ENCODE results near the gene PNLIPRP1.

Gene PNLIPRP1

GRCh38 chr10:116648903-116649302 lies 58.1 kb downstream of the PNLIPRP1 start:
- Histone ChIP-seq H3K79me2 (ENCODE audit: insufficient read depth, low read length) (no peaks in the 10 kb centered on the region), H3K27ac (ENCODE audit: low read depth, low read length) (no peak overlapping the region), H4K20me1 (ENCODE audit: low read depth, low read length) (no peaks in the 10 kb centered on the region), H3K36me3 (ENCODE audit: low read length) (no peaks in the 10 kb centered on the region), H3K4me2 (ENCODE audit: low read depth, low read length, poor library complexity, severe bottlenecking) (no peak overlapping the region), H2AFZ (ENCODE audit: low read depth, low read length, severe bottlenecking) (no peak overlapping the region), H3K9me2 (replicated peaks; ENCODE audit: insufficient read depth, low read length) (no peaks in the 10 kb centered on the region), H3K9me3 (ENCODE audit: insufficient read depth, low read length) (no peaks in the 10 kb centered on the region), H3K27me3 (ENCODE audit: low read length) (no peaks in the 10 kb centered on the region), H3K4me3 (ENCODE audit: insufficient read depth, low read length, poor library complexity, severe bottlenecking) (no peak overlapping the region), H3K9ac (ENCODE audit: low read length) (no peak overlapping the region), H3F3A (ENCODE audit: insufficient read depth) (no peaks in the 10 kb centered on the region)
- TF ChIP-seq EZH2phosphoT487 (conservative IDR thresholded peaks at IDR 0.05; ENCODE audit: low read length) = no peak
- TF ChIP-seq, protein P1, sequence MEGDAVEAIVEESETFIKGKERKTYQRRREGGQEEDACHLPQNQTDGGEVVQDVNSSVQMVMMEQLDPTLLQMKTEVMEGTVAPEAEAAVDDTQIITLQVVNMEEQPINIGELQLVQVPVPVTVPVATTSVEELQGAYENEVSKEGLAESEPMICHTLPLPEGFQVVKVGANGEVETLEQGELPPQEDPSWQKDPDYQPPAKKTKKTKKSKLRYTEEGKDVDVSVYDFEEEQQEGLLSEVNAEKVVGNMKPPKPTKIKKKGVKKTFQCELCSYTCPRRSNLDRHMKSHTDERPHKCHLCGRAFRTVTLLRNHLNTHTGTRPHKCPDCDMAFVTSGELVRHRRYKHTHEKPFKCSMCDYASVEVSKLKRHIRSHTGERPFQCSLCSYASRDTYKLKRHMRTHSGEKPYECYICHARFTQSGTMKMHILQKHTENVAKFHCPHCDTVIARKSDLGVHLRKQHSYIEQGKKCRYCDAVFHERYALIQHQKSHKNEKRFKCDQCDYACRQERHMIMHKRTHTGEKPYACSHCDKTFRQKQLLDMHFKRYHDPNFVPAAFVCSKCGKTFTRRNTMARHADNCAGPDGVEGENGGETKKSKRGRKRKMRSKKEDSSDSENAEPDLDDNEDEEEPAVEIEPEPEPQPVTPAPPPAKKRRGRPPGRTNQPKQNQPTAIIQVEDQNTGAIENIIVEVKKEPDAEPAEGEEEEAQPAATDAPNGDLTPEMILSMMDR (IDR thresholded peaks at IDR 0.05; ENCODE audit: insufficient read depth, low read length, poor library complexity, severe bottlenecking) = no peak

- Histone ChIP-seq H3K4me2 (ENCODE audit: low read depth, low read length, poor library complexity, severe bottlenecking) (no peak overlapping the region), H3K27ac (ENCODE audit: low read depth, low read length) (no peak overlapping the region), H3F3A (ENCODE audit: insufficient read depth) (no peaks in the 10 kb centered on the region), H2AFZ (ENCODE audit: low read depth, low read length, severe bottlenecking) (no peak overlapping the region), H3K36me3 (ENCODE audit: low read length) (no peaks in the 10 kb centered on the region), H3K4me3 (ENCODE audit: insufficient read depth, low read length, poor library complexity, severe bottlenecking) (no peak overlapping the region), H3K9ac (ENCODE audit: low read length) (no peak overlapping the region), H3K27me3 (ENCODE audit: low read length) (no peaks in the 10 kb centered on the region), H3K79me2 (ENCODE audit: insufficient read depth, low read length) (no peaks in the 10 kb centered on the region), H4K20me1 (ENCODE audit: low read depth, low read length) (no peaks in the 10 kb centered on the region), H3K9me3 (ENCODE audit: insufficient read depth, low read length) (no peaks in the 10 kb centered on the region), H3K9me2 (replicated peaks; ENCODE audit: insufficient read depth, low read length) (no peaks in the 10 kb centered on the region)
- TF ChIP-seq, protein P1 (IDR thresholded peaks at IDR 0.05; ENCODE audit: insufficient read depth, low read length, poor library complexity, severe bottlenecking) = no peak
- no peak for TF ChIP-seq EZH2phosphoT487 (conservative IDR thresholded peaks at IDR 0.05; ENCODE audit: low read length)
These were observed 63.1 kb downstream of the PNLIPRP1 start for GRCh38 chr10:116653885-116654284.

- H3K27me3 ChIP-seq (ENCODE audit: low read length) = no peaks in the 10 kb centered on the region
- H2AFZ ChIP-seq (ENCODE audit: low read depth, low read length, severe bottlenecking) = no peak overlapping the region
- H3K9me2 ChIP-seq (replicated peaks; ENCODE audit: insufficient read depth, low read length) = no peaks in the 10 kb centered on the region
- no peaks in the 10 kb centered on the region for H3K36me3 ChIP-seq (ENCODE audit: low read length)
- H3F3A ChIP-seq (ENCODE audit: insufficient read depth) = no peaks in the 10 kb centered on the region
- H4K20me1 ChIP-seq (ENCODE audit: low read depth, low read length) = no peaks in the 10 kb centered on the region
- TF ChIP-seq, protein P1 (IDR thresholded peaks at IDR 0.05; ENCODE audit: insufficient read depth, low read length, poor library complexity, severe bottlenecking) = no peak
- TF ChIP-seq EZH2phosphoT487 (conservative IDR thresholded peaks at IDR 0.05; ENCODE audit: low read length) = no peak
- no peak overlapping the region for H3K4me3 ChIP-seq (ENCODE audit: insufficient read depth, low read length, poor library complexity, severe bottlenecking)
- H3K9me3 ChIP-seq (ENCODE audit: insufficient read depth, low read length) = no peaks in the 10 kb centered on the region
- no peak overlapping the region for H3K27ac ChIP-seq (ENCODE audit: low read depth, low read length)
- no peaks in the 10 kb centered on the region for H3K79me2 ChIP-seq (ENCODE audit: insufficient read depth, low read length)
- no peak overlapping the region for H3K9ac ChIP-seq (ENCODE audit: low read length)
- no peak overlapping the region for H3K4me2 ChIP-seq (ENCODE audit: low read depth, low read length, poor library complexity, severe bottlenecking)
These were observed 64.1 kb downstream of the PNLIPRP1 start for GRCh38 chr10:116654816-116655215.

All from SU-DHL-6 (cell line).